ENCODE data around the gene ABCC11. TPM values are rescaled to one million over a fixed set of nuclear protein-coding genes. Genes with fewer than 3 reads are reported as not detected.

The ABCC11 gene
- total and polyA plus RNA-seq, 8 donors = 0.05 to 0.35 (median 0.18) TPM; not detected in 1

DNA sequence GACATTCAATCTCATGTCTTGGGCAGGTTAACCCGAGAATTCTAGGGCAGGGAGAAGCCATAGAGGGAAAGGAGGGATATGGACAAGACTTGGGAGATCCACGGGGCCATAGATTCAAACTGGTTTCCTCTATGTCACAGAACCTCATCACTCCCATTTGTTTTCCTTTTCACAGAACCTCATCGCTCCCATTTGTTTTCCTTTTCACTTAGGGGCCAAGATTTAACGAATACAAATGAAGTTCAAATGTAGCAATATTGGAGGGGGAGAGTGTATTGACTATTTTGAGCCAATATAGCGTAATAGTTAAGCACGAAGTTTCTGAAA is 42.6 kb downstream of the ABCC11 start:
- H3K4me1 ChIP-seq = no peaks in the 10 kb centered on the region
- no peaks in the 10 kb centered on the region for H3K36me3 ChIP-seq
- intact Hi-C loops (cut with DNase I) = no loop called here
- no peak for DNase-seq
- TF ChIP-seq, protein P1, sequence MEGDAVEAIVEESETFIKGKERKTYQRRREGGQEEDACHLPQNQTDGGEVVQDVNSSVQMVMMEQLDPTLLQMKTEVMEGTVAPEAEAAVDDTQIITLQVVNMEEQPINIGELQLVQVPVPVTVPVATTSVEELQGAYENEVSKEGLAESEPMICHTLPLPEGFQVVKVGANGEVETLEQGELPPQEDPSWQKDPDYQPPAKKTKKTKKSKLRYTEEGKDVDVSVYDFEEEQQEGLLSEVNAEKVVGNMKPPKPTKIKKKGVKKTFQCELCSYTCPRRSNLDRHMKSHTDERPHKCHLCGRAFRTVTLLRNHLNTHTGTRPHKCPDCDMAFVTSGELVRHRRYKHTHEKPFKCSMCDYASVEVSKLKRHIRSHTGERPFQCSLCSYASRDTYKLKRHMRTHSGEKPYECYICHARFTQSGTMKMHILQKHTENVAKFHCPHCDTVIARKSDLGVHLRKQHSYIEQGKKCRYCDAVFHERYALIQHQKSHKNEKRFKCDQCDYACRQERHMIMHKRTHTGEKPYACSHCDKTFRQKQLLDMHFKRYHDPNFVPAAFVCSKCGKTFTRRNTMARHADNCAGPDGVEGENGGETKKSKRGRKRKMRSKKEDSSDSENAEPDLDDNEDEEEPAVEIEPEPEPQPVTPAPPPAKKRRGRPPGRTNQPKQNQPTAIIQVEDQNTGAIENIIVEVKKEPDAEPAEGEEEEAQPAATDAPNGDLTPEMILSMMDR (IDR thresholded peaks at IDR 0.05) = no peak
- no peaks in the 10 kb centered on the region for H3K9me3 ChIP-seq
- ATAC-seq = no peak
- H3K27ac ChIP-seq = no peak overlapping the region
- H3K4me3 ChIP-seq = no peak overlapping the region
- peaks cover 0 to 6% of the 10 kb centered on the region in 2 donors for H3K27me3 ChIP-seq

DNA sequence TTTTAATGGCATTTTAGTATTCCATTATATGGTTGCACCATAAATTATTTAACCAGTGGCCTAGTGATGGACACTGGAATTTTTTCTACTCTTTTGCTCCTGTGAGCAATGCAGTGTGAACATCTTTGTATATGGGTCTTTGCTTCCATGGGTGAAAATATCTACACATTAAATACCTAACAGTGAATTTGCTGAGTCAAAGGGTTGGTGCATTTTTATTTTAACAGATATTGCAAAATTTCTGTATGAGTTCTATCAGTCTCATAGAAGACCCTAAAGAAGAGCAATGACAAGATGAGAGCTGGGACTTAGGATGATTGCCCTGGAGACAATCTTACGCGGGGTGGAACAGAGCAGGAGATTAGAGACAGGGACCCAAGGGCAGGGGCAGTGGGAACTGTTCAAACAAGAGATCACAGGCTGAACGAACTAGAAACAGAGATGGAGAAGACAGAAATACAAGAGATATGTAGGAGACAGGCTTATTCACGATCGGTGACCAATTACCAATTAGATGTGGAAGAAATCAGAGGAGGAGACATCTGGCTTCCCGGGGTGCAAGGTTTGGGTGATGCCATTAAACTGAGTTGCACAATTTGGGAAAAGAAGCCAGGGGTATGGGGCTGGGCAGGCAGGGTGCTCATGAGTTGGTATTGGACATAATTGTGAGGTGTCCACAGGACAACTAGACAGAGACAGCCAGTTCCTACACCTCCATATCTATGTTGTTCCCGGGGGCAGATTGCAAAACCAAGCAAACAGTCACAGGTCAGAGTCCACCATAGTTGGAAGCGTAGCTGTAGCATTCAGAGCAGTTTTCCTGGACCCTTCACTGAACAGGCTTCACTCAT is 43.1 kb downstream of the ABCC11 start:
- Histone ChIP-seq H3K9me3 (no peaks in the 10 kb centered on the region), H3K4me1 (no peaks in the 10 kb centered on the region), H3K4me3 (no peak overlapping the region), H3K27ac (no peak overlapping the region), H3K36me3 (no peaks in the 10 kb centered on the region), H3K27me3 (peaks cover 0 to 6% of the 10 kb centered on the region in 2 donors)
- no peak for DNase-seq
- intact Hi-C loops (cut with DNase I) = no loop called here
- TF ChIP-seq, protein P1 (IDR thresholded peaks at IDR 0.05) = no peak
- ATAC-seq = no peak

DNA sequence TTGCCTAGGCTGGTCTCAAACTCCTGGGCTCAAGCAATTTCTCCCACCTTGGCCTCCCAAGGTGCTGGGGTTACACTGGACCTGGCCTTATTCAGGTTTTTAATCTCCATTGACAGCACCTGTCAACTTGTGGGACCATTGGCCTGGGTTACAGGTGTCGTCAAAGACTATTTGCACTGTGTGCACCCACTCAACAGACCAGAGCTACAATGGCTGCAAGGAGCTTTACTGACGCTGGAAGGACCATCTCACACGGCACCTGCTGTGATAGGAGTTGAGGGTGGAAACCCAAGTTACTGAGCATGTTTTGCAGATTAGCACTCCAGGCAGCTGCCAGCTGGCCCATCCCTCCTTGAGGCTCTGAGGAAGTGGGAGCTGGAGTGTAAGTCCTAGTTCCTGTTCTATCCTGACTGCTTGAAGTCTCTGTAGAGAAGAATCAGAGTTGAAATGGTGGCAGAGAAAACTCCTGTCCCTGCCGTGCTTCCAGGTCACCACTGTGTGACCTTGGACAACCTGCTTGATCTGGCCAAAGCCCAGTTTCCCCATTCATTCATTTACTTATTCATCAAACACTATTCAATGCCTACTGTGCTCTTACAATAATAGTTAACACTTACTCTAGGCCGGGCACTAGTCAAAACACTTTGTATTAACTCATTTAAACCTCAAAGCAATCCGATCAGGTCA is 45.7 kb downstream of the ABCC11 start:
- DNase-seq (no peak), ATAC-seq (no peak)
- Histone ChIP-seq H3K4me3 (no peak overlapping the region), H3K27ac (no peak overlapping the region), H3K27me3 (no peaks in the 10 kb centered on the region), H3K9me3 (no peaks in the 10 kb centered on the region), H3K36me3 (no peaks in the 10 kb centered on the region), H3K4me1 (no peaks in the 10 kb centered on the region)
- TF ChIP-seq, protein P1 (IDR thresholded peaks at IDR 0.05) = no peak
- intact Hi-C loops (cut with DNase I) = no loop called here

DNA sequence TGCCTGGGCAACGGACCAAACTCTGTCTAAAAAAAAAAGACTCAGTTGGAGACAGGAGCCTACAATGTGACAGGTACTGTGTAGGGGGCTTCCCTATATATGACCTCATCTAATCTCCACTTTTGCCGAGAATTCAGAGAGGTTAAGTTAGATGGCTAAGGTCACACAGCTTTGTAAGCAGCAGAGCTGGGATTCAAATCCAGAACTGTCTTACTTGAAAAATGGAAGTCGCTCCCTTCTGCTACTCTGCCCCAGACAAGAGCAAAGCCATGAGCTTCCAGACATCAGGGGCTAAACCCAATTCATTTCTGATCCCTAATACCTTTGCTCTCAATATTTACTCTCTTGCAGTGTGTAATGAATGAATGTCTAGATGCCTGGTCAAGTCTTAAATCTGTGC is 50.0 kb downstream of the ABCC11 start:
- no peaks in the 10 kb centered on the region for H3K27me3 ChIP-seq
- H3K4me3 ChIP-seq = no peak overlapping the region
- ATAC-seq = no peak
- TF ChIP-seq, protein P1 (IDR thresholded peaks at IDR 0.05) = no peak
- H3K27ac ChIP-seq = no peak overlapping the region
- no peak for DNase-seq
- intact Hi-C loops (cut with DNase I) = no loop called here
- H3K4me1 ChIP-seq = no peaks in the 10 kb centered on the region
- no peaks in the 10 kb centered on the region for H3K9me3 ChIP-seq
- H3K36me3 ChIP-seq = no peaks in the 10 kb centered on the region

DNA sequence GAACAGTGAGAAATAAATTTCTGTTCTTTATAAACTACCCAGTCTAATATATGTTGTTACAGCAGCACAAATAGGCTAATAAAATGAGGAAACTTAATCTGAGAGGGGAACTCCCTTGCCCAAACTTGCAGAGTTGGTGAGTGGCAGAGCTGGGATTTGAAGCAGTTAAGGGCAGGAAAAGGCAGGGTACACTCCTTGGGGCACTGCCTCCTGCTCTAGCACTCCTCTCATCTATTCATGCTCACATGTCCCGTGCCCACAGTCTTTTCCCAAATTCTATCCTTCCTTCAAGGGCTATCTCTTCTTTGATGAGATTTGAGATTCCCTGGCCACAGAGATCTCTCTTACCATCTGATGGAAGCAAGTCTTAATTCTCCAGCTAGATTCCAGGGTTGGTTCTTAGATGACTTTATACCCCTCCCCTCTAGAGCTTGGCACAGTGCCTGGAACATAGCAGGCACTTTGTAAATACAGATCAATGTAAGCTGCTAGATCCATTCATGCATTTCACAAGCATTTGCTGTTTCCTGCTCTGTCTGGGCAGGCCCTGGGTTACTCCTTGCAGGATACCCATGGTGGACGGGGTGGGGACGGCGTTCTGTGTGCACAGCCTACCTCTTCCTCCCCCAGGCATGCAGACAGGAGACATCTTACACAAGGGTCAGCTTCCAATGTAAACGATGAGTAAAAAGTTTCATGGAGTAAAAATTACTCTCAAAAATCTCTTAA is 52.3 kb downstream of the ABCC11 start:
- Histone ChIP-seq H3K4me3 (no peak overlapping the region), H3K36me3 (no peaks in the 10 kb centered on the region), H3K9me3 (no peaks in the 10 kb centered on the region), H3K27ac (no peak overlapping the region), H3K27me3 (no peaks in the 10 kb centered on the region), H3K4me1 (no peaks in the 10 kb centered on the region)
- TF ChIP-seq, protein P1 (IDR thresholded peaks at IDR 0.05) = no peak
- ATAC-seq (no peak), DNase-seq (peak in 2 of 4 donors; percentile 36 to 58)
- intact Hi-C loops (cut with DNase I) = no loop called here

Measured in left lung (tissue), 10 donors.